NB4 (cell line): ENCODE results near the gene MIS18BP1.
A peak's percentile ranks its signal among the peaks of the same experiment; 100 is the strongest.

ENCODE experiments used
- DNase-seq: peaks from one replicate; pipeline ENCODE4 v3.0.0; 2010; ENCODE audit warnings: low read depth
- H3K4me3 ChIP-seq: one replicate; pipeline ENCODE4 v1.5.1; 2011; ENCODE audit warnings: mild to moderate bottlenecking, low read depth, low read length, moderate library complexity
- MYC ChIP-seq: IDR thresholded peaks from 2 replicates; pipeline ENCODE4 v1.6.1; 2011; ENCODE audit warnings: low read depth, low read length
- POLR2A ChIP-seq: IDR thresholded peaks from 2 replicates; pipeline ENCODE4 v1.6.1; 2011; ENCODE audit warnings: mild to moderate bottlenecking; ENCODE audit not compliant: insufficient read length; ENCODE audit errors: extremely low read depth
- TF ChIP-seq, protein P1 (sequence below): IDR thresholded peaks from 2 replicates; pipeline ENCODE4 v1.6.1; 2011; ENCODE audit warnings: low read depth, low read length
- TF ChIP-seq, protein P2 (sequence below): IDR thresholded peaks from one replicate; pipeline ENCODE4 v1.5.1; 2012; ENCODE audit warnings: low read depth, low read length

Gene MIS18BP1

DNA sequence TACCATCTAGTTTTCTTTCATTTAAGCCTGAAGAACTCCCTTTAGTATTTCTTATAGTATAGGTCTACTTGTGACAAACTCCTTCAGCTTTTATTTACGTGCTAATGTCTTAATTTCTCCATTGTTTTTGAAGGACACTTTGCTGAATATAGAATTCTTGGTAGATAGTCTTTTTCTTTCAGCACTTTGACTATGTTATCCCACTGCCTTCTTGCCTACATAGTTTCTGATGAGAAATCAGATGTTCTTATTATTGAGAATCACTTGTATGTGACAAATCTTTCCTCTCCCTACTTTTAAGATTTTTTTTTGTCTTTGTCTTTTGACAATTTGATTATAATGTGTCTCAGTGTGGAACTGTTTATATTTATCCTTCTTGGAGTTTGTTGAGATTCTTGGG, 5.1 kb upstream of the MIS18BP1 start:
- no peak overlapping the region for H3K4me3 ChIP-seq
- no peak for DNase-seq
- TF ChIP-seq POLR2A (no peak), MYC (no peak)
- TF ChIP-seq, protein P1, sequence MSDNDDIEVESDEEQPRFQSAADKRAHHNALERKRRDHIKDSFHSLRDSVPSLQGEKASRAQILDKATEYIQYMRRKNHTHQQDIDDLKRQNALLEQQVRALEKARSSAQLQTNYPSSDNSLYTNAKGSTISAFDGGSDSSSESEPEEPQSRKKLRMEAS = no peak
- TF ChIP-seq, protein P2, sequence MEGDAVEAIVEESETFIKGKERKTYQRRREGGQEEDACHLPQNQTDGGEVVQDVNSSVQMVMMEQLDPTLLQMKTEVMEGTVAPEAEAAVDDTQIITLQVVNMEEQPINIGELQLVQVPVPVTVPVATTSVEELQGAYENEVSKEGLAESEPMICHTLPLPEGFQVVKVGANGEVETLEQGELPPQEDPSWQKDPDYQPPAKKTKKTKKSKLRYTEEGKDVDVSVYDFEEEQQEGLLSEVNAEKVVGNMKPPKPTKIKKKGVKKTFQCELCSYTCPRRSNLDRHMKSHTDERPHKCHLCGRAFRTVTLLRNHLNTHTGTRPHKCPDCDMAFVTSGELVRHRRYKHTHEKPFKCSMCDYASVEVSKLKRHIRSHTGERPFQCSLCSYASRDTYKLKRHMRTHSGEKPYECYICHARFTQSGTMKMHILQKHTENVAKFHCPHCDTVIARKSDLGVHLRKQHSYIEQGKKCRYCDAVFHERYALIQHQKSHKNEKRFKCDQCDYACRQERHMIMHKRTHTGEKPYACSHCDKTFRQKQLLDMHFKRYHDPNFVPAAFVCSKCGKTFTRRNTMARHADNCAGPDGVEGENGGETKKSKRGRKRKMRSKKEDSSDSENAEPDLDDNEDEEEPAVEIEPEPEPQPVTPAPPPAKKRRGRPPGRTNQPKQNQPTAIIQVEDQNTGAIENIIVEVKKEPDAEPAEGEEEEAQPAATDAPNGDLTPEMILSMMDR = no peak

DNA sequence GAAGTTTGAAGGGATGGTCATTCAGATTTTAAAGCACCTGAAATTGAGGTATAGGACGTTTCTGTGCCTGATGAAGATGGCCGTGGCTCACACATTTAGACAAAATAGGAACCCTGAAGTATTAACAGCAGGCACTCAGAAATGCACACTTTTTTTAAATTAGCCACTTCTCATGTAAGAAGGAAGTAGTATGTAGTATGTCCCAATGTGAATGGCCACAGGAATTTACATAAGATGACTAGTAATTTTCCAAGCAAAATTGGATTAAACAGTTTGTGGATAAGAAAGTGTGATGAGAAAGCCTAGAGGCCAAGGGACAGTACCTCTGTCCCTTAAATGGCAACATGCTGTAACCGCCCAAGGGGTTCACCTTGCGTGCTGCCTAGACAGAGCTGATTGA, 1.8 kb upstream of the MIS18BP1 start:
- DNase-seq = peak; percentile 54
- TF ChIP-seq, protein P1 = no peak
- no peak for TF ChIP-seq POLR2A
- no peak for TF ChIP-seq MYC
- TF ChIP-seq, protein P2 = no peak
- peak overlapping the region; percentile 96 for H3K4me3 ChIP-seq

DNA sequence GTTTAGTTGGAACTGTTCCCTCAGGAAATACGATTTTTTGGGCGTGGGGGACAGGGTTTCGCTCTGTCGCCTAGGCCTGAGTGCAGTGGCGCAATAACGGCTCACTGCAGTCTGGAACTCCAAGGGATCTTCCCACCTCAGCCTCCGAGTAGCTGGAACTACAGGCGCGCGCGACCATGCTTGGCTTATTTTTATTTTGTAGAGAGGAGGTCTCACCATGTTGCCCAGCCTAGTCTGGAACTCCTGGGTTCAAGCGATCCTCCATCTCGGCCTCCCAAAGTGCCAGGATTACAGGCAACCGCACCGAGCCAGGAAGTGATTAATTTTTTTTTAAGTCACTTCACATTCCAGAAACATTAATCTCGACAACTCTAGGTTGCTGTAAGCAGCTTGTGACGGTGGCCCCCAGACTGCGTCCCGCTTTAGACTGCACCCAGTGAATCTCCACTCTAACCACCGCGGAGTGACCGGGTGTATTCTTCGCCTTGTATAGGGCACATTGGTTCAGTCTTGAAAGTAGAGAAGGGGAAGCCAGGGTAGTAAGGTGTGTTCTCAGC, 830 bp upstream of the MIS18BP1 start:
- peak overlapping the region; percentile 96 for H3K4me3 ChIP-seq
- peak; percentile 67 for DNase-seq
- TF ChIP-seq, protein P1 = no peak
- no peak for TF ChIP-seq POLR2A
- TF ChIP-seq MYC = no peak
- TF ChIP-seq, protein P2 = no peak

DNA sequence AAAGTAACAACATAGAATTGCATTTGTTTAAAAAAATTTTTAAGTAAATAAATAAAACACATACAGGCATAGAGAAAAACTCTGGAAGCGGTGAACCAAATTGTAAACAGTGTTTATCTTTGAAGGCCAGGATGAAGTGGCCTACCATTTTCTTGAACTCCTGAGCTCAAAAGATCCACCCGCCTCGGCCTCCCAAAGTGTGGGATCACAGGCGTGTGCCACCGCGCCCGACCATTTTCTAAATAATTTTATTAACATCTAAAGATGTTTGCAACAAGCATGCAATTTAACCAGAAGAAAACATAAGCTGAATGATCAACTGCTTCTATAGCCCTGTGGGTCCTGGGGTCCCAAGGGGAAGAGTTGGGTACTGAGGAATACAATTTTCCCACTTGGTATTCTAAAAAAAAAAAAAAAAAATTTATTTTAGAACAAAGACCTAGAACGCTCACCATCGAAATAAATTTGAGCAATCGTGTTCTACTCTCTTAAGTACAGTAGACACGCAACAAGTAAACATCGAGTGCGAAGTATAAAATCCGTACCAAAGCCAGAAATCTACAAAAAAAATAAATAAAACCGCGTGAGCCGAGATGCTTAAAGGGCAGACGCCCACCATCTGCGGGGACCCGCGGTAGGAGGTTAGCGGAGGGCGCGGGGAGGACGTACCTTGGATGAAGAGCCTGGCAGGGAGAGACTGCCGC, 484 bp downstream of the MIS18BP1 start:
- no peak for TF ChIP-seq POLR2A
- TF ChIP-seq, protein P2 = no peak
- TF ChIP-seq MYC = no peak
- TF ChIP-seq, protein P1 = no peak
- peak overlapping the region; percentile 96 for H3K4me3 ChIP-seq
- DNase-seq = peak; percentile 53

DNA sequence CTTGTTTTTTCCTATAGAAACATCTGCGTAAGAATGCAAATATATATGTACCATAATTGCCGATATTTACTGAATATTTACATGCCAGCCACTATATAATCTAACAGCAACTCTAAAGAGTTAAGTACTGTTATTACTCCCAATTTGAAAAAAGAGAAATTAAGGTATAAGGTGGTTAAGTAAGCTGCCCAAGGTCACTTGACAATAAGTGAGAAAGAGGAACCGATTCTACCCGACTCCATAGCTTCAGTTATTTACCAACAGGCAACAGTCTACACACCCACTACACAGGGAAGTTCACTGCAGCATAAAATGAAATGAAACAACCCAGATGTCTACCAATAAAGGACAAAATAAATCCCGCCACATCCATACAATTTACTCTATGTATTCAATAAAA, 1.1 kb downstream of the MIS18BP1 start:
- TF ChIP-seq POLR2A = no peak
- TF ChIP-seq, protein P2 = no peak
- TF ChIP-seq, protein P1 = no peak
- TF ChIP-seq MYC = no peak
- H3K4me3 ChIP-seq = peak overlapping the region; percentile 96
- peak; percentile 88 for DNase-seq
